Activated CD4-positive, alpha-beta T cell treated with anti-CD3 and anti-CD28 coated beads, Interleukin-2, amount 10 ng/mL, durations not matched to agents 24 days and 14 days (primary cell): ENCODE data around the gene CES3. TPM values are rescaled to one million over a fixed set of nuclear protein-coding genes. Genes with fewer than 3 reads are reported as not detected.

Source experiments
- DNase-seq: peaks from one replicate; pipeline ENCODE4 v3.0.0; 2022
- H3K27ac Mint-ChIP-seq: one replicate; pipeline ENCODE4 v1.8.0; 2022; ENCODE audit warnings: mild to moderate bottlenecking, mixed read lengths
- H3K27me3 Mint-ChIP-seq: one replicate; pipeline ENCODE4 v1.8.0; 2022; ENCODE audit warnings: mixed read lengths
- H3K36me3 Mint-ChIP-seq: one replicate; pipeline ENCODE4 v1.8.0; 2022; ENCODE audit warnings: low read depth, mild to moderate bottlenecking, mixed read lengths
- H3K4me1 Mint-ChIP-seq: one replicate; pipeline ENCODE4 v1.8.0; 2021; ENCODE audit warnings: mixed read lengths
- H3K4me3 Mint-ChIP-seq: one replicate; pipeline ENCODE4 v1.8.0; 2022; ENCODE audit warnings: mild to moderate bottlenecking, moderate library complexity, mixed read lengths
- H3K9me3 Mint-ChIP-seq: one replicate; pipeline ENCODE4 v1.8.0; 2021; ENCODE audit warnings: mixed read lengths
- intact Hi-C: fragments of 100-400 bp; cut with micrococcal nuclease; formaldehyde crosslinking; loops from one replicate; pipeline ENCODE4 v1.15.1; 2023
- total RNA-seq: library from RNA; stranded (reverse); gene quantifications from 2 replicates; pipeline ENCODE4 v1.2.3, GENCODE V29; 2022

The CES3 gene, protein sequence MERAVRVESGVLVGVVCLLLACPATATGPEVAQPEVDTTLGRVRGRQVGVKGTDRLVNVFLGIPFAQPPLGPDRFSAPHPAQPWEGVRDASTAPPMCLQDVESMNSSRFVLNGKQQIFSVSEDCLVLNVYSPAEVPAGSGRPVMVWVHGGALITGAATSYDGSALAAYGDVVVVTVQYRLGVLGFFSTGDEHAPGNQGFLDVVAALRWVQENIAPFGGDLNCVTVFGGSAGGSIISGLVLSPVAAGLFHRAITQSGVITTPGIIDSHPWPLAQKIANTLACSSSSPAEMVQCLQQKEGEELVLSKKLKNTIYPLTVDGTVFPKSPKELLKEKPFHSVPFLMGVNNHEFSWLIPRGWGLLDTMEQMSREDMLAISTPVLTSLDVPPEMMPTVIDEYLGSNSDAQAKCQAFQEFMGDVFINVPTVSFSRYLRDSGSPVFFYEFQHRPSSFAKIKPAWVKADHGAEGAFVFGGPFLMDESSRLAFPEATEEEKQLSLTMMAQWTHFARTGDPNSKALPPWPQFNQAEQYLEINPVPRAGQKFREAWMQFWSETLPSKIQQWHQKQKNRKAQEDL
- total RNA-seq, result 6.8 and 7.0 TPM in 2 replicates

DNA sequence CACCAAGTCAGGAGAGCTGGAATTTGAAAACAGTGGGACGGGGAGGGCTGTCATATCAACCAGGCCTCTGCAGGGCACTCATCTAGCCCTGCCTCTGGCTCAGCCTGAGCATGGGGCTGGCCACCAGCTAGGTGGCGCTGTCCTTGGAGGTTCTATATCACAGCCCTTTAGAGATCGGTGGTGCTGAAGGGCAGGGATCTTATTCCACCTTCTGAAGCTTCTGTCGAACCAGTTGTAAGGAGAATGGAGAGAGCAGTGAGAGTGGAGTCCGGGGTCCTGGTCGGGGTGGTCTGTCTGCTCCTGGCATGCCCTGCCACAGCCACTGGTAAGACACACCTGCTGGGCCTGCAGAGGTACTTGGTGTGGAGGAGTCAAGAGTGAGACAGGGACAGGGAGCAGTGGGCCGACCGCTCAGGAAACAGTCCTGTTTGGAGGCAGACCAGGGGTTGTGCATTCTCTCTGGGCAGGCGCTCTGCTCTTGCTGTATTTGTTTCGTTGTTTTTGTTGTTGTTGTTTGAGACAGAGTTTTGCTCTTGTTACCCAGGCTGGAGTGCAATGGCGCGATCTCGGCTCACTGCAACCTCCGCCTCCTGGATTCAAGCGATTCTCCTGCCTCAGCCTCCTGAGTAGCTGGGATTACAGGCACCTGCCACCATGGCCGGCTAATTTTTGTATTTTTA, at the start of gene CES3:
CES3 (plus strand) TSS at position 202 of the 680 bp plus-strand sequence; CDS start at position 244, 42 bp downstream.
- Mint-ChIP-seq H3K27me3 (no peaks in the 10 kb centered on the region), H3K4me1 (peaks cover 35% of the 10 kb centered on the region), H3K4me3 (peak within 1 kb of the TSS; percentile 83), H3K9me3 (no peaks in the 10 kb centered on the region), H3K36me3 (peaks cover 2% of the 10 kb centered on the region), H3K27ac (peak within 1 kb of the TSS; percentile 70)
- DNase-seq, result peak; percentile 92
- intact Hi-C loops, result no loop called here

DNA sequence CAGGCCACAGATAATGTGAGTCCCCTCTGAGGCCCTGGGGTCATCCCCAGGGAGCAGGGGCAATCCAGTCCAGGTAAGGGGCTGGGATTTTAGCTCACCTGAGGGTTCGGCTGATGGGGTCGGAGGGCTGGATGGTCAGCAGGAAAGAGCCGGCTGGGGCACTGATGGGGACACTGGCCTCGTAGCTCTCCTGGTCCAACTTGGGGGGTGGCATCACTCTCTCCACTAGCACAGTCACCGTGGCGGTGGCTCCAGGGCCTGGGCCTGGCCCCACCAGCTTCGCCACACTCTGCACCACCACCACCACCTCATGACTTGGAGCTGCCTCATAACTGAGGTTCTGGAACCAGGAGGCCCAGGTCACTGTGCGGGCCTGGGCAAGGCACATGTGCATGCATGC, 49.3 kb upstream of the CES3 start:
- intact Hi-C loops, result no loop called here
- H3K27ac Mint-ChIP-seq, result no peak overlapping the region
- H3K4me1 Mint-ChIP-seq, result peaks cover 2% of the 10 kb centered on the region
- H3K36me3 Mint-ChIP-seq, result no peaks in the 10 kb centered on the region
- H3K27me3 Mint-ChIP-seq, result peaks cover 8% of the 10 kb centered on the region
- no peak overlapping the region for H3K4me3 Mint-ChIP-seq
- H3K9me3 Mint-ChIP-seq, result no peaks in the 10 kb centered on the region
- DNase-seq, result no peak

DNA sequence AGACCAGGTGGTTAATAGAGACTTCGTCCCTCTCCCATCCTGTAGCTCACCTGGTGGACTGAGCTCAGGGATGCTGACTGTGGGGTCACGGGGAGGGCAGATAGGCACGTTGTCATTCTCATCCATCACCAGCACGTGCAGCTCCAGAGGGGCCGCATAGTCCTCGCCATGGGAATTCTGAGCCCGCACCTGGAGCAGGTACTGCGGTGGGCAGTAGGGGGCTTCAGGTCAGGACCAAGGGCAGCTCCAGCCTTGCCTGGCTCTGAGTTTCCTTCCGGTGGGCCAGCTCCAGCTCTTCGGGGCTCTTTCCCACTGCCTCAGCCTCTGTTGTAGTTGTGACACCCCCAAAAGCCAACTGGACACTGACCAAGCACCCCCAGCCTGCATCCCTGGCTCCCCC, 48.0 kb upstream of the CES3 start:
- intact Hi-C loops, result no loop called here
- no peaks in the 10 kb centered on the region for H3K4me1 Mint-ChIP-seq
- no peak overlapping the region for H3K4me3 Mint-ChIP-seq
- no peaks in the 10 kb centered on the region for H3K36me3 Mint-ChIP-seq
- H3K27ac Mint-ChIP-seq, result no peak overlapping the region
- peaks cover 8% of the 10 kb centered on the region for H3K27me3 Mint-ChIP-seq
- H3K9me3 Mint-ChIP-seq, result no peaks in the 10 kb centered on the region
- DNase-seq, result no peak

DNA sequence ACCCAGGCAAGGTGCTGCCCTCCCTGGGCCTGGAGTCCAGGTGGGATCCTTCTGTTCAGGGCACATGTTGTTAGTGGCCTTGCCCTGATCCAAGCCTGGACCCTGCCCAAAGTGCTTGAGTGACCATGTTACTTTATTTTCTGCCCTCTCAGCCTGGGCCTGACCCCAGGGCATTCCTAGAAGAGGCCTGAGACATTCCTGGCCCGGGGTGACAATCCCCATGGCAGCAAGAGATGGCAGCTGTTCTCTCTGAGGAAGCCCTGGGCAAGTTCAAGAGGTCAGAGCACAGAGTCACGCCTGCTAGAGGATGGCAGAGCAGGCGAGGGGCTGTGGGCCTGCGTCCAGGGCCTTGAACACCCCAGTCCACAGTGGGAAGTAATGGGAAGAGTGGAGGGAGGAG, 47.4 kb upstream of the CES3 start:
- Mint-ChIP-seq H3K4me1 (no peaks in the 10 kb centered on the region), H3K9me3 (no peaks in the 10 kb centered on the region), H3K36me3 (no peaks in the 10 kb centered on the region), H3K27ac (no peak overlapping the region), H3K27me3 (peaks cover 8% of the 10 kb centered on the region), H3K4me3 (no peak overlapping the region)
- intact Hi-C loops, result no loop called here
- DNase-seq, result no peak

DNA sequence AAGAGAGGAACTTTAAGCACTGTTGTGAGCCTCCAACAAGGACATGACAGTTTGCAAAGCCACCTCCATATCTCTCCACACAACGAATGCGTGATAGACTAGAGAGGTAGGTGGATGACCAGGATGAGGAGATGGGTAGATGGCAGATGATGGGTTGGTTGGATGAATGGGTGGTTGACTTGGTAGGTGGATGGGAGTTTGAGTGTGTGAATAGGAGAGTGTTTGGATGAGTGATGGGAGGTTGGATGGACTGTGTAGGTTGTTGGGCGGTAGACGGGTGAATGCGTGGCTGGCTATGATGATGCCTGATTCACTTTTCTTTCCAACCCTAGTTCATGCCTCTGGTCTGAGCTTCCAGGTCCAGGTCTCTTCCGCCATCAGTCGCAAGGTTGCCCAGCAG, 46.5 kb upstream of the CES3 start:
- peaks cover 8% of the 10 kb centered on the region for H3K27me3 Mint-ChIP-seq
- H3K9me3 Mint-ChIP-seq, result no peaks in the 10 kb centered on the region
- no peak overlapping the region for H3K4me3 Mint-ChIP-seq
- no peaks in the 10 kb centered on the region for H3K4me1 Mint-ChIP-seq
- no peaks in the 10 kb centered on the region for H3K36me3 Mint-ChIP-seq
- H3K27ac Mint-ChIP-seq, result peak overlapping the region; percentile 3
- intact Hi-C loops, result no loop called here
- no peak for DNase-seq

DNA sequence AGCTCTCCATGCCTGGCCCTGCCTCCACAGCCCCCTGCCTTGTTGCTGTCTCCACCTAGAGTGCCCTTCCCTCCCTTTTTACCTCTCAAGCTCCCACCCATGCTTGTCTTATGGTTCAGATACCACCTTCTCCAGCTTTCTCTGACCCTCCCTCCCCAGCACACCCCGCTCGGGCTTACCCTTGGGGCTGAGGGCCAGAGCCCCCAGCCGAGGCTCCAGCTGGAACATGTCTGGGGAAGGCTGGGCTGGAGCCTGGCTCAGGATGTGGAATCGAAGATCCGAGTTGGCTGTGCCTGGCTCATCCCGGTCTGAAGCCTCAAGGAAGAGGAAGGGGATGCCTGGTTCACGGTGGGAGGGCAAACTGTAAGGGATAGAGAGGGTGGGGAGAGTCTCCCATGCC, 46.0 kb upstream of the CES3 start:
- Mint-ChIP-seq H3K4me1 (no peaks in the 10 kb centered on the region), H3K27me3 (peaks cover 11% of the 10 kb centered on the region), H3K36me3 (no peaks in the 10 kb centered on the region), H3K27ac (no peak overlapping the region), H3K4me3 (no peak overlapping the region), H3K9me3 (no peaks in the 10 kb centered on the region)
- DNase-seq, result no peak
- intact Hi-C loops, result no loop called here

DNA sequence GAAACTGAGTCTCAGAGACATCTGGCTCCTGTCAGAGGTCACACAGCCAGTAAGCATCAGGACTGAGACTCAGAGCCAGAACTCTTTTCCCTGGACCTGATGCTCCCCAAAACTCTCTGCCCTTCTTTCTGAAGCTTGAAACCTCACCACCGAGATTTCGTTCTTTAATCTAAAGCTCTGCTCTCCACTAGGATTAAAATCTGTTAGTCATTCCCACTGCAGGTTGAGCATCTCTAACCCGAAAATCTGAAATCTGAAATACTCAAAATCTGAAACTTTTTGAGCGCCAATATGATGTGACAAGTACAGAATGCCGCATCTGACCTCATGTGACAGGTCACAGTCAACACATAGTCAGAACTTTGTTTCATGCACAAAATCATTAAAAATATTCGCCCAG, 44.5 kb upstream of the CES3 start:
- Mint-ChIP-seq H3K27ac (no peak overlapping the region), H3K4me3 (no peak overlapping the region), H3K27me3 (peaks cover 19% of the 10 kb centered on the region), H3K4me1 (no peaks in the 10 kb centered on the region), H3K9me3 (no peaks in the 10 kb centered on the region), H3K36me3 (no peaks in the 10 kb centered on the region)
- intact Hi-C loops, result no loop called here
- no peak for DNase-seq

DNA sequence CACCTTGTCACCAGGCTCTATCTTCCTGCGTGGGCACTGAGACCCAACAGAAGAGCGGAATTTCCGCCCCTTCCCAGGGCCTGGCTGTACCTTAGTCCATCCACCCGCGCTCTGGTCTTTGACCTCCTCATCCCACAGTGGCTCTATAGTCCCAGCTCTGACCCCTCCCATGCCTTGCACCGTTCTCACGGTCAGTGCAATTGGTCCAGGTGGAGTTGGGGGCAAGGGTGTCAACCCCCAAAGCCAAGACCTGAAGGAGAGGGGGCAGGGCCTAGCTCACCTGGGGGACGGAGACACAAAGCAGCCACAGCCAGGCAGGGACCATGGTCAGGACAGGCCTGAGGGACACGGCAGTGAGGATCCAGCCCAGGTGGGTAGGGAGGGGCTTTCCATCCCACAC, 43.3 kb upstream of the CES3 start:
- Mint-ChIP-seq H3K27ac (no peak overlapping the region), H3K4me3 (no peak overlapping the region), H3K4me1 (no peaks in the 10 kb centered on the region), H3K9me3 (no peaks in the 10 kb centered on the region), H3K36me3 (no peaks in the 10 kb centered on the region), H3K27me3 (peaks cover 19% of the 10 kb centered on the region)
- intact Hi-C loops, result no loop called here
- DNase-seq, result no peak

DNA sequence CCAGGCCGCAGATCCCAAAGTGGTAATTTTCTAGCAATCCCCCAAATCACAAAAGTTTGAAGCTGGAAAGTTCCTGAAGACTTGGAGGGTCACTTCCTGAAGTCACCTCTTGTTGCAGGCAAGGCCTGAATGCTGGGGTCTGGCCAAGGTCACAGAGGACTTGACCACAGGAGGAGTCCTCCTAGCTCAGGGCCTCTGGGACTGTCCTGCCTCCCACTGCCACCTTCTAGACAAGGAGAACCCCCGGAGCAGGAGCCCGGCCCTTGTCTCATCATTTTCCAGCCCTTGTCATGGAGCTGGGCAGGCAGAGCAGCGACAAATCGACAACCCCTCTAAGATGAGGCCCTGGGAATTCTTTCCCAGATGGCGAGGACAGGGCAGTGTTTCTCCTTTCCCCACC, 42.7 kb upstream of the CES3 start:
- Mint-ChIP-seq H3K27me3 (peaks cover 23% of the 10 kb centered on the region), H3K4me1 (peaks cover 2% of the 10 kb centered on the region)

DNA sequence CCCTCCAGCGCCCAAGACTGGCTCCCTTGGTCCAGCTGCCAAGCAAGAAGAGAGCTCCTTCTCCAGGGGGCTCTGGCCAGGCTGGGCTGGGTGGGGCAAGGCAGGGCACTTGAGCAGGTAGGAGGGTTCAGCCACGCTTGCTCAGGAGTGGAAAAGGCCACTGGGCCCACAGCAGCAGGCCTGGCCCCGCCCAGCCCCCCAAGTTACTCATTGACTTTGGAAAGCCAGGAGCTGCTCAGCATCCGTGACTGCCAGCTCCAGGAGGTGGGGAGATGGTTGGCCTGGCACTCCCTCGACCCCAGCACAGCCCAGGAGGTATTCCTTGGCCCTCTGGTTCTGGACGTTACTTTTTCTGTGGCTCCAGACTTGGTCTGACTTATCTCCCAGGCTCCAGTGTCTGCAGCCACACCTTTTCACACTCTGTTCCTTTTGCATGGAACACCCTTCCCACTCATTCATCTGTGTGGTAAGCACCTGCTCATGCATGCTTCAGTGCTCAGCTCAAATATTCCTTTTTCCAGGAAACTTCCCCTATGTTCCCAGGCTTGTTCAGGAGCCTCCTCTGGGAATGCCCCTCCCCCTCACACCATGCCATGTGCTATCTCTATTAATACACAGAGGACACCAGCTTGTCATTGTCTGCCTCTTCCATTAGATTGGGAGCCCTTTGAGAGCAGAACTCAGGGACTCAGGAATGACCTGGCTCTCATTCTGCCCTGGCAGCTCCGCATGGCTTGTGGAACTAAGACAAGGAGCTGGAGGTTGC, 42.1 kb upstream of the CES3 start, which contains the start of gene CDH16:
CDH16 (minus strand) TSS at position 83 of the 766 bp plus-strand sequence. CDS start 820 bp downstream, outside the sequence.
- Mint-ChIP-seq H3K27me3 (peaks cover 30% of the 10 kb centered on the region), H3K27ac (no peak within 1 kb of the TSS), H3K4me1 (peaks cover 6% of the 10 kb centered on the region), H3K9me3 (no peaks in the 10 kb centered on the region), H3K36me3 (no peaks in the 10 kb centered on the region), H3K4me3 (no peak within 1 kb of the TSS)
- no peak for DNase-seq
- intact Hi-C loops, result no loop called here

More for the DNA sequence above, 42.7 kb upstream of the CES3 start:
- Mint-ChIP-seq H3K4me3 (no peak overlapping the region), H3K36me3 (no peaks in the 10 kb centered on the region), H3K9me3 (no peaks in the 10 kb centered on the region), H3K27ac (no peak overlapping the region)
- intact Hi-C loops, result no loop called here
- DNase-seq, result no peak

DNA sequence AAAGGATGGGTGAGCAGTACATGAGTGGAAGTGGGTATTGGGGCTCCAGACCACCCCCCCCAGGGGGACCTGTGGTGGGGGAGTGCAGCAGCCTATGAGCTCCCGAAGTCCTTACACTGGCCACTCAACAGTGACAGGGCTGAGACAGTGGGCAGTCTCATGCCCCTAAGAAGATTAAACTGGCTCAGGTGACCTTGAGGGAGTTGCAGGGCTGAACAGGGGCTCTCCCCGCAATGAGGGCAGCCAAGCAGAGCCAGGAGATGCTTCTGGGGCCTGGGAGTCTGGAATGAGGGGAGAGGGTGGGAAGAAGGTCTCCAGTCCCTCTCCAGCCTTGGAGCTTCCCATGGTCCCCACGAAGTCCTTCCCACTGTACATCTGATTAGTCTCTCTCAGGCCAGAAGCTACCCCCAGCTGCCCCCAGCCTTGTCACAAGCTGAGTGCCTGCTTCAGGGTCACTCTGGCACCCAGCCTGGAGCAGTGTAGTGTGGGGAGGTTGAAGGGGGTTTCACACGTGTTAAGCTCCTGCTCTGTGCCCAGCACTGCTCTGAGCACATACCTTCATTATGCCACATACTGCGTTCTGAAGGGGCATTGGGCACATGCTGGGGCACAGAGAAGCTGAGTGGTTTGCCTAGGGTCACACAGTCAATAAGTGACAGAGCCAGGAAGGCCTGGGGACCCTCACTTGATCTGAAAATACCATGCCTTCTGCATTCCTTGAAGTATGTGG, 41.3 kb upstream of the CES3 start:
- Mint-ChIP-seq H3K4me1 (peaks cover 7% of the 10 kb centered on the region), H3K4me3 (no peak overlapping the region), H3K9me3 (no peaks in the 10 kb centered on the region), H3K36me3 (no peaks in the 10 kb centered on the region), H3K27ac (no peak overlapping the region), H3K27me3 (peaks cover 32% of the 10 kb centered on the region)
- intact Hi-C loops, result no loop called here
- DNase-seq, result no peak

DNA sequence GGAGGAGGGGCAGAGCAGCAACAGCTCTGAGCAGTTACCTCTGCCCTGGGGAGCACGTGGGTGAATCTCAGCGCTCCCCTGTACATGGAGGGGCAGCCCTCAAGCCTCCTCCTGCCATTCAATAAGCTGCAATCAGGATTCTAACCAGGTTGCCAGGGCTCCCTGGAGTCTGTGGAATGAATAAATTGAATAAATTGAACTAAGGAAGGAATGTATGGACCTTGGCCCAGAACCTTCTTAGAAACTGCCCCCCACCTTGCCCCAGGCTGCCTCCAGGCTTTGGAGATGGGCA, 40.8 kb upstream of the CES3 start:
- Mint-ChIP-seq H3K9me3 (no peaks in the 10 kb centered on the region), H3K27me3 (peaks cover 32% of the 10 kb centered on the region), H3K4me3 (no peak overlapping the region), H3K36me3 (no peaks in the 10 kb centered on the region), H3K27ac (no peak overlapping the region), H3K4me1 (peaks cover 7% of the 10 kb centered on the region)
- intact Hi-C loops, result no loop called here
- no peak for DNase-seq

DNA sequence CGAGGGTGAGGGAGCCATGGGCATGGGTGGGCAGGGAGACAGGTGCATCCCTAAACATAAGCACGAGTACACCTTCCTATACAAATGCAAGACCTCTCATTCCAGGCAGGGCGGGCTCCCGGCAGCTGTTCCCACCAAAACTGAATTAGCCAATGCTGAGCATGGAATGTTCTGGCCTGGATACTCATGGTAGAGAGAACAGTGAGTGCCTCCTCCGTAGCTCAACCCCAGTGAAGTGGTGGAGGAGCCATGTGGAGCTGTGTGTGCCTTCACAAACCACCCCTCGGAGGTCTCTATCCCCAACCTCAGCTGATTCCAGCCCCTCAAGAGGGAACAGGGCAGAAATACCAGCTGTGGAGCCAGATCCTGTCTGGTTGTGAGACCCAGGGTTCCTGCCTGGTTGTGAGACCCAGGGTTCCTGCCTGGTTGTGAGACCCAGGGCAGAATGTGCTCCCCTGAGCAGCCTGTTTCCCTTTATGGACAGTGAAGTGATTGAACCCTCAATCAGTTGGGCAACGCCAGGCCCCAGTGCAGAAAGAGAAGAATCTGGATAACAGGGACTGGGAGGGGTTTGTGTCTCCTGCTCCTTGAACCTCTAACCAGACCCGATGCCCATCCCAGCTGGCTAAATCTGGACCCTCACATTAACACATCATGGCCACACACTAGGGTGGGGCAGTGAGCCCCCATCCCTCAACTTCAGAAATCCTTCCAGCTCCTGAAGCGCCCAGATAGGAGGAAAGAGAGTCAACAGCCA, 40.0 kb upstream of the CES3 start:
- no peak overlapping the region for H3K4me3 Mint-ChIP-seq
- DNase-seq, result no peak
- H3K27me3 Mint-ChIP-seq, result peaks cover 38% of the 10 kb centered on the region
- intact Hi-C loops, result no loop called here
- H3K27ac Mint-ChIP-seq, result no peak overlapping the region
- H3K4me1 Mint-ChIP-seq, result peaks cover 13% of the 10 kb centered on the region
- H3K9me3 Mint-ChIP-seq, result no peaks in the 10 kb centered on the region
- no peaks in the 10 kb centered on the region for H3K36me3 Mint-ChIP-seq
